GM19193 (cell line): ENCODE results near the gene TRIM24.

Experiments used
- POLR2A ChIP-seq: IDR thresholded peaks from 4 replicates; pipeline ENCODE4 v1.6.1; 2011; ENCODE audit not compliant: insufficient read depth, insufficient read length; ENCODE audit errors: extremely low read depth

The TRIM24 gene

DNA sequence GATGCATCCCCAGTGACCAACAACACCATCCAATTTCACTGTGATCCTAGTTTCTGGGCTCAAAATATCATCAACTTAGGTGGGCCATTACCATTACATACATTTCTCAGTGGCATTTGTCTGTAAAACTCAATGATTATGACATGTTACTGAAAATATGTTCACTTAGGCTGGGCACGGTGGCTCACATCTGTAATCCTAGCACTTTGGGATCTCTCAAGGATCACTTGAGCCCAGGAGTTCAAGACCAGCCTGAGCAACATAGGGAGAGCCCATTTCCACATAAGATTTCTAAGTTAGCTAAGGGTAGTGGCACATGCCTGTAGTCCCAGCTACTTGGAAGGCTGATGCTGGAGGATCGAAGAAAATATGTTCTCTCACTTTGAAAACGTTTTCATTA is 91.0 kb downstream of the TRIM24 start:
- TF ChIP-seq POLR2A = no peak

DNA sequence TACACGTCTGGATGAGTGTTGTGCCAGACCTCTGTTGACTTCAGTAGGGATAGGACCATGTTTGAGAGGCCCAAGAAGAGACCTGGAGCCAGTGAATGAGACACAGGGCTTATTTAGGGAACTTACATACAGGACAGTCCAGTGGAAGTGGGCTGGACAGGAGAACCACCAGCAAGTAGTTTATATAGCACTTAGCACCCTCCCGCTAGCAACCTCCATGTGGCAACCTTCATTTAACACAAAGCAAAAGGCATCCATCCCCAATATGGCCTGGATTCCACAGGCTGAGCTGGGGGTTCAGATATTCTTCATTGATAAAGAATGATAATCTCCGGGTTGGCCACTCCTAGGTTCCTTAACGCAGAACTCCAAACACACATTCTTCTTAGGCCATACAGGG is 93.7 kb downstream of the TRIM24 start:
- no peak for TF ChIP-seq POLR2A

GRCh38 chr7:138554674-138555073 is 94.6 kb downstream of the TRIM24 start:
- TF ChIP-seq POLR2A = no peak

GRCh38 chr7:138555684-138556083 is 95.6 kb downstream of the TRIM24 start:
- no peak for TF ChIP-seq POLR2A

DNA sequence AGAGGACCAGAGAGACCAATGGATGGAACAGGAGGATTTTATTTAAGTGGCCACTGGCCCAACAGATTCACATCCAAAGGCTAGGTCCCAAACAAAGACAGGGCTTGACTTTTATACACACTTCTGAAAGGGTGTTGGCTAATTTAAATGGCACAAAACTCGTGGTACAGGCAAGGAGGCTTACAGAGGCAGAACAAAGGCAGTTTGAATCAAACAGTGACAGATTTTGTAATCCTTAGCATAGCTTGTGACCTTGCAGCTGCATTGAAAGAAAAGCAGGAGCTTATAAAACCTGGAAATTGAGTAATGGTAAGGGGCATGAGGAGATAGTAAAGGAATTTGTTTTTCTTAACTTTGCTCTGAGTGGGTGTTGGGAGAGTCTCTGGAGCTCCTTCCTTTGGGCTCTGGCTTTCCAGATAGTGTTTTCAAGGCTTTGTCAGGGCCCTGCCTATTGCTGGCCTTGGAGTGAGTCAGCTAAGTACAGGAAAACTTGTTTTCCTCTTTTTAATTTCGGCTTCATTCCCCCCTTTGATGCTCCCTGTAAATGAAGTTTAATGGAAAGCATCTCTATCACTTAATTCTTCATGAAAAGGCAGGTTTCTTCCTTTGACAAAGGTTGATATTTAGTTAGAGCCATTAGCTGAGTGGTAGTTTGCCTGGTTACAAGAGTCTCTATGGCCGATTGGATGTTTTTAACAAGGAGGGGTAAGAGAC is 96.9 kb downstream of the TRIM24 start:
- TF ChIP-seq POLR2A = no peak

- no peak for TF ChIP-seq POLR2A
Measured at GRCh38 chr7:138559448-138559847, 99.4 kb downstream of the TRIM24 start.

DNA sequence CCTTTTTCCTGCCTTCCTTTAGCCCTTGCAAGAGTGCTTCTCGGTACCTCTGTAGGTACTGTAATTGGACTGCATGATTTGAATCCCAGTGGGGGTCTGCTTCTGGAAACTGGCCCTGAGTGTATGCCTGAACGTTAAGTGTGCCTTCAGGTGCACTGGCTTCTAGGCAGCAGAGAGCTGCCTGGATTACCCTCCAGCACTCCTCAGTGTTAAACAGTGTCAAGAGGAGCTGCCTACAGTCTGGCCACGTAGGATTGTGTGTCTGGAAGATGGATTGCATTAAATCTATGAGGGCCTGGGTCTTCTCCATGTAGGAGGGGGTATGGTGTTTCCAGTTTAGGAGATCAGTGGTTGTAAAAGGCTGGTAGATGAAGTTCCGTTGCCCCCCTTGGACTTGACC is 103.7 kb downstream of the TRIM24 start:
- TF ChIP-seq POLR2A = no peak

GRCh38 chr7:138564365-138564764 is 104.3 kb downstream of the TRIM24 start:
- no peak for TF ChIP-seq POLR2A

GRCh38 chr7:138565071-138565450 is 105.0 kb downstream of the TRIM24 start:
- no peak for TF ChIP-seq POLR2A

DNA sequence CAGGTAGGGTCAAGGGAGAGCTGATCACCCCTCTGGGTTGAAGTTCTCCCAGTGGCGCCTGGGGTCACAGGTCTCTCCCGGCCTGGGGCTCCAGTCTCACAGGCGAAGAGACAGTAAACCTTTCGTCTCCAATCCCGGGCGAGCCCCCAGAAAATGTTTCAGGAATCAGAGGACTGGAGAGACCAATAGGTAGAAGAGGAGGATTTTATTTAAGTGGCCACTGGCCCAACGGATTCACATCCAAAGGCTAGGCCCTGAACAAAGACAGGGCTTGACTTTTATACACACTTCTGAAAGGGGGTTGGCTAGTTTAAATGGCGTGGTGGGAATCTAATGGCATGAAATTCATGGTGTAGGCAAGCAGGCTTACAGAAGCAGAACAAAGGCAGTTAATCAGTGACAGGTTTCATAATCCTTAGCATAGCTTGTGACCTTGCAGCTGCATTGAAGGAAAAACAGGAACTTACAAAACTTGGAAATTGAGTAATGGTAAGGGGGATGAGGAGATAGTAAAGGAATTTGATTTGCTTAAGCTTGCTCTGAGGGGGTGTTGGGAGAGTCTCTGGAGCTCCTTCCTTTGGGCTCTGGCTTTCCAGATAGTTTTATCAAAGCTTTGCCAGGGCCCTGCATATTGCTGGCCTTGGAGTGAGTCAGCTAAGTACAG is 105.5 kb downstream of the TRIM24 start:
- TF ChIP-seq POLR2A = no peak

- TF ChIP-seq POLR2A = no peak
Measured at GRCh38 chr7:138568655-138569054, 108.6 kb downstream of the TRIM24 start.

- no peak for TF ChIP-seq POLR2A
Measured at GRCh38 chr7:138569418-138569817, 109.4 kb downstream of the TRIM24 start.

GRCh38 chr7:138570715-138571114 is 110.7 kb downstream of the TRIM24 start:
- no peak for TF ChIP-seq POLR2A

- TF ChIP-seq POLR2A = no peak
Measured at GRCh38 chr7:138573741-138574140, 113.7 kb downstream of the TRIM24 start.

DNA sequence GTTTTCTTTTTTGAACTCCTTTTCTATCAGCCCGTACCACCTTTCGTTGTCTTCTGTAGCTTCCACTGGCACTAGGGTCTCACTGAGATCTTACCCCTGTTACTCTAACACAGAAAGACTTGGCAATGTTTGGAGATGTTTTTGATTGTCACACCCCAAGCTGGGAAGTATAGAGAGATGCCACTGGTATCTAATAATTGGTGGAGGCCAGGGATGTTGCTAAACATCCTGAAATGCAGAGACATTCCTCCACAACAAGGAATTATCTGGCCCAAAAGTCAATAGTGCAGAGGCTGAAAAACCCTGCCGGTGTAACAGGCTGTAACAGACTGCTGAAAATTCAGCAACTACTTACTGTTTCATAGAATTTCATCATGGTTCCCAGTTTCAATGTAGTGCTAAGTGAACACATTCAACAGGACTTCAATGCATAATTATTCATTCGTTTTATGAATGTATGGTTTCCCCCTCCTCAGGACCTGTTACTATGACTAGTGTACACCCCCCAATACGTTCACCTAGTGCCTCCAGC is 115.9 kb downstream of the TRIM24 start:
- TF ChIP-seq POLR2A = no peak

- TF ChIP-seq POLR2A = no peak
Measured at GRCh38 chr7:138579136-138579535, 119.1 kb downstream of the TRIM24 start.

GRCh38 chr7:138579671-138580070 is 119.6 kb downstream of the TRIM24 start:
- TF ChIP-seq POLR2A = no peak

DNA sequence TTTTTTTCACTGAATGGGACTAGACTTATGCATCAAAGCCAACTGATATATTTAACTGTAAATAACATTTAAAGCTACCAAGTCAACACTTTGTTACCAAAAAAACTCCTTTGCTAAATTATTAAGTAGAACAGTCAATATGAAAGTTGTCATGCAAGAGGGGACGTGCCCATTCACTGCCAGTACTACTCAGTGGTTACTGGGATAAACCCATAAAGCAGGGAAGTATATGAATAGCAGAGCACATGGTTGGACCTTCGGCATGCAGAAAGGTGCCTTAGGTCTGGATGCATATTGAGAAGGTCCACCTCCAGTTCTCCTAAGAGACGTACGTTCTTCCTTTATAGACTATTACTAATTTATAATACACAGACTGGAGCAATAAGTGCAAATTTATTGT is 121.0 kb downstream of the TRIM24 start:
- no peak for TF ChIP-seq POLR2A
